Lung (tissue), 12 donors: Measurements from ENCODE around the gene TXN2. TPM values are rescaled to one million over a fixed set of nuclear protein-coding genes. Genes with fewer than 3 reads are reported as not detected.

ENCODE experiments used
- ATAC-seq: fragments of 200-7000 bp; cut with Tn5 transposase; one replicate; pipeline ENCODE4 v1.9.1; 2020; ENCODE audit warnings: moderate number of reproducible peaks; ENCODE audit not compliant: insufficient read depth, low FRiP score
- DNase-seq, 3 donors: peaks; one replicate each; pipeline ENCODE4 v3.0.0-alpha.2; 2013 to 2017
- H3K27ac ChIP-seq, 2 donors: one replicate each; pipeline ENCODE4 v1.5.1; 2013; ENCODE audit warnings: mild to moderate bottlenecking in 2 of 2, moderate library complexity in 2 of 2, control low read depth in 1 of 2, inconsistent platforms in 1 of 2, low read depth in 1 of 2, low read length in 1 of 2
- H3K27me3 ChIP-seq, 3 donors: one replicate each; pipeline ENCODE4 v1.5.1; 2013; ENCODE audit warnings: low read length in 2 of 3; ENCODE audit not compliant: control insufficient read depth in 3 of 3, insufficient read depth in 3 of 3
- H3K36me3 ChIP-seq, 4 donors: one replicate each; pipeline ENCODE4 v1.5.1; 2013; ENCODE audit warnings: low read length in 4 of 4, mild to moderate bottlenecking in 1 of 4, moderate library complexity in 1 of 4; ENCODE audit not compliant: control insufficient read depth in 4 of 4, insufficient read depth in 4 of 4
- H3K4me1 ChIP-seq, 5 donors: one replicate each; pipeline ENCODE4 v1.5.1; 2013; ENCODE audit warnings: low read length in 5 of 5, mild to moderate bottlenecking in 2 of 5, moderate library complexity in 1 of 5; ENCODE audit not compliant: control insufficient read depth in 5 of 5, insufficient read depth in 5 of 5
- H3K4me3 ChIP-seq: one replicate; pipeline ENCODE4 v1.5.1; 2013; ENCODE audit warnings: mild to moderate bottlenecking, control low read depth, moderate library complexity
- H3K9ac ChIP-seq, 2 donors: one replicate each; pipeline ENCODE4 v1.5.1; 2013; ENCODE audit warnings: low read length in 2 of 2, control low read depth in 1 of 2; ENCODE audit not compliant: insufficient read depth in 1 of 2
- H3K9me3 ChIP-seq, 4 donors: one replicate each; pipeline ENCODE4 v1.5.1; 2013; ENCODE audit warnings: low read length in 3 of 4, mild to moderate bottlenecking in 1 of 4, moderate library complexity in 1 of 4; ENCODE audit not compliant: control insufficient read depth in 4 of 4, insufficient read depth in 3 of 4
- CTCF ChIP-seq: IDR thresholded peaks from 2 replicates; pipeline ENCODE4 v1.5.1; 2012; ENCODE audit warnings: mild to moderate bottlenecking; ENCODE audit errors: control extremely low read depth, extremely low read depth
- WGBS, 2 donors: extraction: QIAGEN DNeasy Blood & Tissue Kit; methylation state at CpG; one replicate each; pipeline ENCODE4 v1.1.7; 2013; 5-methylcytosine and 5-hydroxymethylcytosine counted together
- polyA plus RNA-seq, 2 donors: library from polyadenylated mRNA; stranded (reverse); fragments of 200-250 nt; gene quantifications; one replicate each; pipeline ENCODE4 v1.2.1, GENCODE V29; 2013
- total RNA-seq, 2 donors: library from RNA; depleted of rRNA in 1 of 2; stranded (reverse); fragments of >200 nt in 1 of 2; gene quantifications; one replicate each; pipeline ENCODE4 v1.2.1, GENCODE V29; 2014 to 2021
- donor health status: control.
- donor health status: control.
- donor health status: Bipolar disorder and iron deficiency.
- donor health status: healthy.
- donor health status: DM: yes; HTN: yes; CAD: no.

TXN2 gene
- total and polyA plus RNA-seq, 4 donors: 26.8 to 92.2 (median 78.9) TPM

DNA sequence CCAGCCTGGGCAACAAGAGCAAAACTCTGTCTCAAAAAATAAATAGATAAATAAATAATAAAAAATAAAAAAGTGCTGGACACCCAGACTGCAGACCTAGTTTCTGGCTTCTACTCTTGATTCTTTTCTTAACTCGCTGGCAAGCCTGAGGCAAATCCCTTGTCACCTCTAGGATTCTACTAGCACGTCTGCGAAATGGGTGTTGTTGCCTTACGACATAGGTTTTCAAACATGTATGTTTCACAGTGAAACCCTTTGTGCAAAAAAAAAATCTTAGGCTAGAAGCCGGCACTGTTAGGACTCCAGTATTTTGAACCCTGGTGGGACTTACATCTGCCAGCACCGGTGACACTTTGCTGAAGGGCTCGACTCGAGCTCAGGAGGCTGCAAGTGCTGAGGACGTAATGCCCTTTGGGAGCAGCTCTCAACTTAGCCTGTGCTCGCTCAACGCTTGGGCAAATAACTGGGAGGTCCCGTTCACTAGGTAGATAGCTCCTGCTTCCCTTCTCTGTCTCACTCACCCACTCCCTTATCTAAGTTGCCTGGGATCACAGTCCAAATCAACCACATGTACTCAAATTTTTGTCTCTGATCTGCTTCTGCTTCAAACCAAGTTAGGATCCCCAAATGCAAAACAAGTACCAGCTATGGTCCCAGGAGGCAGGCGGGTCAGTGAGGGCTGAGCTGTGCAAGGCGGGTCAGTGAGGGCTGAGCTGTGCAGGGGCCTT lies 59.0 kb downstream of the TXN2 start:
- Histone ChIP-seq H3K27ac (no peak overlapping the region), H3K36me3 (no peaks in the 10 kb centered on the region), H3K4me1 (peaks cover 3 to 25% (median 8%) of the 10 kb centered on the region in 5 donors), H3K4me3 (no peak overlapping the region), H3K9me3 (no peaks in the 10 kb centered on the region), H3K9ac (no peak overlapping the region), H3K27me3 (no peaks in the 10 kb centered on the region)
- no peak for TF ChIP-seq CTCF
- DNase-seq (no peak), ATAC-seq (no peak)
- 84 to 86% methylated on average over 14 of the region's 14 CpGs for WGBS, 2 donors

DNA sequence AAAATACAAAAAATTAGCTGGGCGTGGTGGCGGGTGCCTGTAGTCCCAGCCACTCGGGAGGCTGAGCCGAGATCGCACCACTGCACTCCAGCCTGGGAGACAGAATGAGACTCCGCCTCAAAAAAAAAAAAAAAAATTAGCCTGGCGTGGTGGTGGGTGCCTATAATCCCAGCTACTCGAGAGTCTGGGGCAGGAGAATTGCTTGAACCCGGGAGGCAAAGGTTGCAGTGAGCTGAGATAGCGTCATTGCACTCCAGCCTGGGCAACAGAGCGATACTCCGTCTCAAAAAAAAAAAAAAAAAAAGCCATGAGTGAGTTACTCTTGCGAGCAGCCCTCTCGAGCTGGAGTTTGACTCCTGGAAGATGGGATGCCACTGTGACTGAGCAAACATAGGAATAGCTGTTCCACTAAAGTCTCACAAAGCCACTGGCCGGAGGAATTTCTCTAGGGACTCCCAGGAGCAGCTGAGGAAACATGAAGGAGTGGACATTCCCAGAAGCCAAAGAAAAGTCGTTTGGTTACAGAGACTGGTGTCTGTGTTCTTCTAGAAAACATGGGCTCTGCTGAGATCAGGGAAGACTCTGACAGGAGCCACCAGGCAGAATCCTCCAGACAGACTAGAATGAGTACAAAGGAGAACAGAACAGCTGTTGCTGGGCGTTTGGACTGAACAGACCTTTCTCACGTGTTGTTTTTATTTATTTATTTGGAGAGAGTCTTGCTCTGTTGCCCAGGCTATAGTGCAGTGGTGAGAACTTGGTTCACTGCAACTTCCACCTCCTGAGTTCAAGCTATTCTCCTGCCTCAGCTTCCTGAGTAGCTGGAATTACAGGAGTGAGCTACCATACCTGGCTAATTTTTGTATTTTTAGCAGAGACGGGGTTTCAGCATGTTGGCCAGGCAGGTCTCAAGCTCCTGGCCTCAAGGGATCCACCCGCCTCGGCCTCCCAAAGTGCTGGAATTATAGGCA lies 61.2 kb downstream of the TXN2 start:
- Histone ChIP-seq H3K27ac (peak overlapping the region in 1 of 2 donors; percentile 37), H3K9me3 (no peaks in the 10 kb centered on the region), H3K36me3 (no peaks in the 10 kb centered on the region), H3K4me1 (peaks cover 0 to 18% (median 12%) of the 10 kb centered on the region in 5 donors), H3K9ac (peak overlapping the region in 1 of 2 donors; percentile 42), H3K27me3 (no peaks in the 10 kb centered on the region), H3K4me3 (no peak overlapping the region)
- 65 to 81% methylated on average over 21 of the region's 21 CpGs for WGBS, 2 donors
- DNase-seq (peak in 2 of 3 donors; percentile 37 to 39), ATAC-seq (no peak)
- TF ChIP-seq CTCF: no peak

GRCh38 chr22:36419177-36419911 lies 62.1 kb downstream of the TXN2 start:
- Histone ChIP-seq H3K4me3 (no peak overlapping the region), H3K9ac (peak overlapping the region in 1 of 2 donors; percentile 63)
- peak; percentile 29 for ATAC-seq

More at GRCh38 chr22:36419177-36419911, 62.1 kb downstream of the TXN2 start:
- H3K36me3 ChIP-seq: no peaks in the 10 kb centered on the region
- no peak for TF ChIP-seq CTCF
- no peaks in the 10 kb centered on the region for H3K27me3 ChIP-seq
- peaks cover 0 to 18% (median 12%) of the 10 kb centered on the region in 5 donors for H3K4me1 ChIP-seq
- peak overlapping the region in 1 of 2 donors; percentile 91 for H3K27ac ChIP-seq
- DNase-seq: peak; percentile 85 to 96 (median 96)
- WGBS, 2 donors: 12 to 27% methylated on average over 13 of the region's 13 CpGs
- H3K9me3 ChIP-seq: no peaks in the 10 kb centered on the region
